A549 (cell line): ENCODE measurements around the gene LYPD6B. TPM values are rescaled to one million over a fixed set of nuclear protein-coding genes. Genes with fewer than 3 reads are reported as not detected.

ENCODE experiments used
- ATAC-seq, 2 experiments: fragments of 200-7000 bp in 1 of 2; fragments of >200 bp in 1 of 2; cut with Nextera tagmentation in 1 of 2; cut with Tn5 transposase in 1 of 2; 3 replicates each; pipeline versions ENCODE4 v1.8.0 to v1.9.1; 2018 to 2020; ENCODE audit warnings: mild to moderate bottlenecking in 1 of 2, moderate library complexity in 1 of 2
- CTCF ChIA-PET: fragments of 300-600 bp; sonication (Branson Sonifier 250); formaldehyde crosslinking; extraction: SDS; loops from one replicate; lab custom pipeline; 2021; ENCODE audit warnings: antibody characterized with exemption, inconsistent platforms; lab: Yijun Ruan, JAX
- POLR2A ChIA-PET: fragments of 350-600 bp; formaldehyde crosslinking; extraction: SDS; loops from one replicate; lab custom pipeline; 2021; ENCODE audit warnings: antibody characterized with exemption, inconsistent platforms; lab: Yijun Ruan, JAX
- DNase-seq, 2 experiments: peaks; one replicate each; pipeline versions ENCODE4 v3.0.0 to v3.0.0-alpha.2; 2011 to 2016; ENCODE audit warnings: low read depth in 1 of 2, low spot score in 1 of 2
- FAIRE-seq: peaks from 2 replicates; lab custom pipeline; 2011; peaks lifted over from hg19 to GRCh38; lab: Jason Lieb, UNC
- H3K27ac ChIP-seq, 2 experiments: fragments of >200 bp; sonication (Bioruptor Twin); formaldehyde crosslinking; 3 replicates each; pipeline ENCODE4 v1.5.1; 2016 to 2017
- H3K4me1 ChIP-seq: fragments of >200 bp; sonication (Bioruptor Twin); formaldehyde crosslinking; 3 replicates; pipeline ENCODE4 v1.6.1; 2016
- H3K4me2 ChIP-seq: fragments of >200 bp; sonication (Bioruptor Twin); formaldehyde crosslinking; 3 replicates; pipeline ENCODE4 v1.6.1; 2016
- H3K4me3 ChIP-seq: fragments of >200 bp; sonication (Bioruptor Twin); formaldehyde crosslinking; 3 replicates; pipeline ENCODE4 v1.5.1; 2016
- H3K9me3 ChIP-seq: fragments of >200 bp; sonication (Bioruptor Twin); formaldehyde crosslinking; 3 replicates; pipeline ENCODE4 v1.6.1; 2016
- CTCF ChIP-seq: fragments of >200 bp; sonication (Bioruptor Twin); formaldehyde crosslinking; IDR thresholded peaks from 3 replicates; pipeline ENCODE4 v1.5.1; 2016
- EHF ChIP-seq: fragments of 250-450 bp; sonication (Bioruptor Pico); IDR thresholded peaks from 2 replicates; pipeline ENCODE4 v1.5.0; 2020; ENCODE audit warnings: mild to moderate bottlenecking
- FOXS1 ChIP-seq: fragments of 250-450 bp; sonication (Bioruptor Pico); IDR thresholded peaks from 2 replicates; pipeline ENCODE4 v1.5.0; 2020; ENCODE audit warnings: mild to moderate bottlenecking, moderate library complexity
- GATA3 ChIP-seq: IDR thresholded peaks from 2 replicates; pipeline ENCODE4 v1.6.1; 2012; ENCODE audit warnings: borderline replicate concordance
- HES2 ChIP-seq: fragments of >200 bp; sonication (Bioruptor Twin); formaldehyde crosslinking; IDR thresholded peaks from 2 replicates; pipeline ENCODE4 v1.6.1; 2016
- HEYL ChIP-seq: fragments of 250-450 bp; sonication (Bioruptor Pico); IDR thresholded peaks from 2 replicates; pipeline ENCODE4 v1.8.0; 2021; ENCODE audit warnings: mild to moderate bottlenecking, moderate library complexity
- HMGXB4 ChIP-seq: fragments of 250-450 bp; sonication (Bioruptor Pico); IDR thresholded peaks from 2 replicates; pipeline ENCODE4 v1.5.0; 2021; ENCODE audit warnings: mild to moderate bottlenecking, moderate library complexity, borderline replicate concordance
- HOXB13 ChIP-seq: fragments of 250-450 bp; sonication (Bioruptor Pico); IDR thresholded peaks from 2 replicates; pipeline ENCODE4 v1.5.0; 2020; ENCODE audit warnings: low read depth, mild to moderate bottlenecking, moderate library complexity
- JUN ChIP-seq, 2 experiments: fragments of >200 bp; sonication (Bioruptor Twin); formaldehyde crosslinking; IDR thresholded peaks; 2 replicates in 1 of 2; 3 replicates in 1 of 2; pipeline ENCODE4 v1.6.1; 2016 to 2017
- NFE2L2 ChIP-seq: fragments of 150-350 bp; conservative IDR thresholded peaks from 2 replicates; pipeline ENCODE4 v1.6.1; 2014; ENCODE audit warnings: low read length
- NPAS2 ChIP-seq: fragments of 250-450 bp; sonication (Bioruptor Pico); IDR thresholded peaks from 2 replicates; pipeline ENCODE4 v1.8.0; 2022; ENCODE audit warnings: mild to moderate bottlenecking, moderate library complexity, borderline replicate concordance
- POLR2A ChIP-seq: IDR thresholded peaks from 2 replicates; pipeline ENCODE4 v1.6.1; 2012; ENCODE audit warnings: mild to moderate bottlenecking, low read length
- POLR2AphosphoS2 ChIP-seq: conservative IDR thresholded peaks from 2 replicates; pipeline ENCODE4 v1.6.1; 2012; ENCODE audit warnings: low read length, improper control_type of control experiment, inconsistent platforms
- RAD21 ChIP-seq, 2 experiments: fragments of >200 bp in 1 of 2; sonication (Bioruptor Twin) in 1 of 2; formaldehyde crosslinking in 1 of 2; IDR thresholded peaks in 1 of 2; conservative IDR thresholded peaks in 1 of 2; 2 replicates in 1 of 2; 3 replicates in 1 of 2; pipeline ENCODE4 v1.6.1; 2012 to 2018; ENCODE audit warnings: inconsistent platforms in 1 of 2
- RCOR1 ChIP-seq: fragments of 150-350 bp; IDR thresholded peaks from 2 replicates; pipeline ENCODE4 v1.6.1; 2014; ENCODE audit warnings: antibody characterized with exemption, low read length, low read depth
- REST ChIP-seq: fragments of 200-600 bp; sonication (generic); IDR thresholded peaks from 2 replicates; pipeline ENCODE4 v1.6.1; 2016; ENCODE audit warnings: antibody characterized with exemption, mild to moderate bottlenecking, moderate library complexity
- TP53 ChIP-seq: fragments of 250-450 bp; sonication (Bioruptor Pico); IDR thresholded peaks from 2 replicates; pipeline ENCODE4 v1.5.0; 2021; ENCODE audit warnings: mild to moderate bottlenecking, moderate library complexity
- ZC3H11A ChIP-seq: fragments of 450-650 bp; IDR thresholded peaks from 2 replicates; pipeline ENCODE4 v1.6.1; 2014; ENCODE audit warnings: antibody characterized with exemption, mild to moderate bottlenecking
- ZNF302 ChIP-seq: fragments of 250-450 bp; sonication (Bioruptor Pico); IDR thresholded peaks from 2 replicates; pipeline ENCODE4 v1.9.0; 2021; ENCODE audit warnings: inconsistent platforms, mild to moderate bottlenecking, moderate library complexity
- ZSCAN20 ChIP-seq: fragments of 250-450 bp; sonication (Bioruptor Pico); IDR thresholded peaks from 2 replicates; pipeline ENCODE4 v1.8.0; 2022; ENCODE audit warnings: mild to moderate bottlenecking, moderate library complexity
- WGBS: methylation state at CpG from one replicate; pipeline ENCODE4 v1.1.6; 2017; ENCODE audit errors: missing lambda C conversion rate; 5-methylcytosine and 5-hydroxymethylcytosine counted together
- polyA plus RNA-seq, 4 experiments: library from polyadenylated mRNA; depleted of rRNA in 3 of 4; stranded (reverse); fragments of >200 nt; fragmentation: RNase III in 1 of 4; extraction: RNeasy Plus Mini Kit Qiagen cat#74134 plus additional on column Dnase treatment in 1 of 4; gene quantifications; 2 replicates in 3 of 4; 3 replicates in 1 of 4; pipeline ENCODE4 v1.2.3, GENCODE V29; 2011 to 2017

The LYPD6B gene
- polyA plus RNA-seq, 2 of the 4 experiments (the other 2 are of a cell fraction): not detected

GRCh38 chr2:149180226-149180875, 141.9 kb downstream of the LYPD6B start:
- TF ChIP-seq CTCF (no peak), ZSCAN20 (no peak), JUN (IDR thresholded peaks at IDR 0.05) (no peak), TP53 (no peak), ZC3H11A (no peak), NFE2L2 (no peak)
- TF ChIP-seq, all 56 proteins: peak for 0
- Histone ChIP-seq H3K4me3 (no peak overlapping the region), H3K9me3 (no peaks in the 10 kb centered on the region), H3K4me2 (no peak overlapping the region), H3K27ac (no peak overlapping the region), H3K4me1 (no peaks in the 10 kb centered on the region)
- 45% methylated on average over 9 of the region's 9 CpGs for WGBS
- FAIRE-seq: no peak
- ATAC-seq: no peak
- no peak for DNase-seq
- CTCF ChIA-PET: no interaction called here
- POLR2A ChIA-PET: no interaction called here

- ATAC-seq (no peak), FAIRE-seq (no peak), DNase-seq (no peak)
- Histone ChIP-seq H3K4me1 (no peaks in the 10 kb centered on the region), H3K4me2 (no peak overlapping the region), H3K4me3 (no peak overlapping the region), H3K27ac (no peak overlapping the region), H3K9me3 (no peaks in the 10 kb centered on the region)
- ChIA-PET CTCF (interaction anchor here (1.1 kb wide), 1 partner anchor 19 kb away, joined by 3 read pairs; no protein-coding TSS in a partner anchor), POLR2A (no interaction called here)
- TF ChIP-seq HEYL (CRISPR knock-in tag): no peak
- TF ChIP-seq NPAS2 (CRISPR knock-in tag): no peak
- TF ChIP-seq POLR2AphosphoS2: no peak
- no peak for TF ChIP-seq FOXS1 (CRISPR knock-in tag)
- TF ChIP-seq POLR2A: no peak
- TF ChIP-seq REST: no peak
- no peak for TF ChIP-seq HMGXB4 (CRISPR knock-in tag)
- TF ChIP-seq TP53: no peak
- no peak for TF ChIP-seq RCOR1
- no peak for TF ChIP-seq RAD21 (conservative IDR thresholded peaks at IDR 0.05 in 1 of 2, IDR thresholded peaks at IDR 0.05 in 1 of 2)
- no peak for TF ChIP-seq HOXB13 (CRISPR knock-in tag)
- no peak for TF ChIP-seq GATA3
- no peak for TF ChIP-seq EHF (CRISPR knock-in tag)
- no peak for TF ChIP-seq HES2
- TF ChIP-seq ZNF302 (CRISPR knock-in tag): no peak
- 69% methylated on average over 1 of the region's 1 CpG for WGBS
Measured at GRCh38 chr2:149183187-149183586, 144.7 kb downstream of the LYPD6B start.
